ENCODE data around the gene PDZD8.

The PDZD8 gene

GRCh38 chr10:117228210-117228609, 147.0 kb downstream of the PDZD8 start:
- in situ Hi-C loops (cut with HindIII; ENCODE audit: low sequenced_read_pairs): no loop called here
